Muscle layer of colon (tissue), 2 donors: ENCODE results near the gene SCN4A.

Experiments
- H3K27ac ChIP-seq: one replicate; pipeline ENCODE4 v1.7.0; 2013; ENCODE audit warnings: low read depth, mild to moderate bottlenecking, low read length, moderate library complexity
- H3K27me3 ChIP-seq, 2 donors: one replicate each; pipeline ENCODE4 v1.7.0; 2013; ENCODE audit warnings: low read length in 2 of 2, mild to moderate bottlenecking in 2 of 2; ENCODE audit not compliant: insufficient read depth in 2 of 2, control insufficient read depth in 1 of 2
- H3K36me3 ChIP-seq: one replicate; pipeline ENCODE4 v1.7.0; 2013; ENCODE audit warnings: mild to moderate bottlenecking, low read length; ENCODE audit not compliant: insufficient read depth
- H3K4me1 ChIP-seq: one replicate; pipeline ENCODE4 v1.7.0; 2013; ENCODE audit warnings: mild to moderate bottlenecking, low read length; ENCODE audit not compliant: insufficient read depth
- H3K4me3 ChIP-seq, 2 donors: one replicate each; pipeline ENCODE4 v1.7.0; 2013; ENCODE audit warnings: low read length in 2 of 2, low read depth in 1 of 2, mild to moderate bottlenecking in 1 of 2, moderate library complexity in 1 of 2
- H3K9ac ChIP-seq: one replicate; pipeline ENCODE4 v1.7.0; 2013; ENCODE audit warnings: low read length
- H3K9me3 ChIP-seq: one replicate; pipeline ENCODE4 v1.7.0; 2013; ENCODE audit warnings: mild to moderate bottlenecking, low read length
- donor health status: abdominal sarcoma.
- donor health status: Adenocarcinoma of cecum.

The SCN4A gene

GRCh38 chr17:63937319-63937718, 35.4 kb downstream of the SCN4A start:
- no peaks in the 10 kb centered on the region for H3K36me3 ChIP-seq
- H3K9me3 ChIP-seq: no peaks in the 10 kb centered on the region
- H3K27me3 ChIP-seq: peaks cover 0 to 3% of the 10 kb centered on the region in 2 donors
- no peak overlapping the region for H3K4me3 ChIP-seq
- no peak overlapping the region for H3K9ac ChIP-seq
- no peaks in the 10 kb centered on the region for H3K4me1 ChIP-seq
- no peak overlapping the region for H3K27ac ChIP-seq

DNA sequence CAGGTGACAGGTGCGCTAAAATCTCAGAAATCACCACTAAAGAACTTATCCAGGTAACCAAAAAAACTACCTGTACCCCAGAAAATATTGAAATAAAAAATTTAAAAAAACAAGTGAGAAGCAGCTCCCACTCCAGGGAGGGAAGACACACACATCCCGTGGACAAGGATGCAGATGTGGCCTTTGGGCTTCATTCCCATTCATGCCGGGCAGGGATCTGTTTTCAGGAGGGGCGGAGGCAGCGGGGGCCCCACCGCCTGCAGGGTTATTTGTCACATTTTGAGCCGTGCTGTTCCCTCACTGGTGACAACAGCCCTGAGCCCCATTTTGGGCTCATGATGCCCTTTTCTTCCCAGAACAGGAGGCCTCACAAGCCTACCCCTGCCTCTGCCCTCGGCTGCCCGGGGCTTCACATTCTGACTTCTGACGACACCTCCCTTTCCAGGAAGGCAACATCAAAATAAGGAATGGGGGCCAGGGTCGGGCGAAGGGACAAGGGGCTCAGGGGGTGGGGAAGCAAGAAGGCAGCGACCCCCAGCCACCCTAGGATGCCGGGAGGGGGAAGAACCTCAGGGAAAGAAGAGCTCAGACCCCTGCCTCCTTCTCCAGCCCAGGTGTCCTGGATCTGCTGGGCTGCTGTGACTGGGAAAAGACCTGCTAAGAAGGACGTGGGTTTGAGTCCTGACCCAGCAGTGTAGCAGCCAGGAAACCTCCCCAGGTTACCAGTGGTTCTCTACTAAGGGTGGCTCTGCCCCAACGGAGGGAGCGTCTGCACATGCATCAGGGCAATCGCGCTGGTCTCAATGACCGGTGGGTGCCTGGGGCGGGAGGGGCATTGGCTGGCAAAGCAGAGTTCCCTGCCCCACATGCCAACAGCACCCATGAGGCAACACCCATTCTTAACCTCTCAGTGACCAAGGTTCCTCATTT, 38.3 kb downstream of the SCN4A start:
- no peaks in the 10 kb centered on the region for H3K4me1 ChIP-seq
- no peaks in the 10 kb centered on the region for H3K9me3 ChIP-seq
- H3K9ac ChIP-seq: no peak overlapping the region
- no peak overlapping the region for H3K4me3 ChIP-seq
- peaks cover 0 to 4% of the 10 kb centered on the region in 2 donors for H3K27me3 ChIP-seq
- H3K36me3 ChIP-seq: no peaks in the 10 kb centered on the region
- H3K27ac ChIP-seq: no peak overlapping the region

DNA sequence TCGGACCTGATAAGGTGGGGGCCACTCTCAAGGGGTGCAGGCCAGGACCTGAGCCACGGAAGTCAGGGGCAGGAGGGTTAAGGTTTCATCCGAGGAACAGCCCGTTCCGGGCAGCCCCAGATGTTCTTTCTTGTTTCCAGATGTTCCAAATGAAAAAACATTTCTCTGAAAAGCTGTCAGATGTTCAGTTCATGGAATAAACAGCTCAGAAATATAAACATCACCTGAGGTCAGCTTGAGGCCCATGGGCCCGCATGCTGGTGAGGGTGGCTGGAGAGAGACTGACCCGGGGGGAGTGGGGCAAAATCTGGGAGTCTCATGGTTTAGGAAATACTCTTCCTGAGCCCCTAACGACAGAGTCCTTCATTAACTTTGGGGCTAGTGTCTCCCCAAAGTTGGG, 39.1 kb downstream of the SCN4A start:
- Histone ChIP-seq H3K4me3 (no peak overlapping the region), H3K9me3 (no peaks in the 10 kb centered on the region)

GRCh38 chr17:63932721-63933120, 40.0 kb downstream of the SCN4A start:
- H3K36me3 ChIP-seq: no peaks in the 10 kb centered on the region
- H3K4me3 ChIP-seq: no peak overlapping the region
- H3K9ac ChIP-seq: no peak overlapping the region
- H3K9me3 ChIP-seq: no peaks in the 10 kb centered on the region
- peaks cover 0 to 4% of the 10 kb centered on the region in 2 donors for H3K27me3 ChIP-seq
- no peak overlapping the region for H3K27ac ChIP-seq
- no peaks in the 10 kb centered on the region for H3K4me1 ChIP-seq

More for the DNA sequence above, 39.1 kb downstream of the SCN4A start:
- no peak overlapping the region for H3K27ac ChIP-seq
- no peak overlapping the region for H3K9ac ChIP-seq
- H3K36me3 ChIP-seq: no peaks in the 10 kb centered on the region
- peaks cover 0 to 4% of the 10 kb centered on the region in 2 donors for H3K27me3 ChIP-seq
- no peaks in the 10 kb centered on the region for H3K4me1 ChIP-seq

DNA sequence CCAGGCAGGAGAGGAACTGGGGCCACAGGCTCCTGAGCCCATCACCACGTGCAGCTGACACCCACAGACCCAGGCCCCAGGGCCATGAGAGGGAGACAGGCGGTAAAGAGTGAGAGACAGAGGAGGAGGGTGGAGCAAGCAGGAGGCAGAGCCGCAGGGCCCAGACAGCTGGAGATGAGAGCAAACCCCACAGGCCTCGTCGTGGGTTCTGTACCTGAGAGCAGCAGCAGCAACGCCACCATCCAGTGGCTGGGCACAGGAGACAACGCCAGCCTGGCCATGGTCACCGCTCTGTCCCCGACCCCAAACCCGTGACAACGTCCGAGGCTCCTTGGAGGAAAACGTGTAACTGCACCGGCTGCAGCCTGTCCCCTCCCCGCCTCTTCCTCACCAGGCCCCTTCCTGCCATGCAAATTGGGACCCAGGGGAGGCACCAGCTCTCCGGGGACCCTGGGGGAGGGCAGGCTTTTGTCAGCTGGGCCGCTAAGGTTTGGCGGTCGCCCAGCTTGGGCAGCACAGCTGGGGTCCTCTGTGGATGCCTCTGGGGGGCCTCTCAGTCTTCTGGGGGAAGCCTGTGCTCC, 40.6 kb downstream of the SCN4A start, which contains the start of gene CD79B:
TSS of gene CD79B (minus strand) at position 351 of the 581 bp plus-strand sequence. CDS start at position 281, 70 bp downstream.
- Histone ChIP-seq H3K4me1 (no peaks in the 10 kb centered on the region), H3K27me3 (peaks cover 0 to 4% of the 10 kb centered on the region in 2 donors), H3K9me3 (no peaks in the 10 kb centered on the region), H3K36me3 (no peaks in the 10 kb centered on the region), H3K4me3 (no peak within 1 kb of the TSS), H3K27ac (no peak within 1 kb of the TSS), H3K9ac (no peak within 1 kb of the TSS)

DNA sequence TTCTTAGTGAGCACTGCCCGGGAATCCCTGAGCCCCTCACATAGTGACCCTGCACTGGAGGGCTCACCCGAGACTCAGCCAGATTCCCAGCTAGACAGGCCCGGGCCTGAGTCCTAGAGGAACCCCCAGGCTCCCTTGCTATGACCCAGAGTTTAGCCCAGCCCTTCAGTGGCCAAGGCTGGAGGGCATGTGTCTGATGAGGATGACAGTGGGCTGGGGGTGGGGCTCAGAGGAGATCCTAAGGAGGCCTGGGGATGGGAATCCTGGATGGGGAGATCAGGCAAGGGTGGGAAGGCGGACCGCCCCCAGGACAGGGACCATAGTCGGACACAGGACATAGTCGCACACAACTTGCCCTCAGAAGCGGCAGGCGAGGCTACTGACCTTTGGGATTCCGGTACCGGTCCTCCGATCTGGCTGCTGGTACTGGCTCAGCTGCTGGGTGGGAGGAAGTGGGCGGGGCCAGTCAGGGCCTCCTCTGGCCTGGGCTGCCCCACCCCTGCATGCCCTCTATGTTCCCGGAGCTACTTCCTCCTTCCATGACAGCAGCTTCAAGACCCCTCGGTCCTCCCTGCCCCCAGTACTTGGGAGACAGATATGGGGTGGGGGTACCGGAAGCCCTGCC, 41.7 kb downstream of the SCN4A start:
- no peaks in the 10 kb centered on the region for H3K4me1 ChIP-seq
- no peaks in the 10 kb centered on the region for H3K9me3 ChIP-seq
- no peak overlapping the region for H3K9ac ChIP-seq
- no peak overlapping the region for H3K27ac ChIP-seq
- peaks cover 0 to 4% of the 10 kb centered on the region in 2 donors for H3K27me3 ChIP-seq
- no peaks in the 10 kb centered on the region for H3K36me3 ChIP-seq
- H3K4me3 ChIP-seq: no peak overlapping the region

- Histone ChIP-seq H3K4me3 (no peak overlapping the region), H3K9me3 (no peaks in the 10 kb centered on the region), H3K27ac (no peak overlapping the region), H3K4me1 (no peaks in the 10 kb centered on the region), H3K27me3 (peaks cover 0 to 4% of the 10 kb centered on the region in 2 donors), H3K9ac (no peak overlapping the region), H3K36me3 (no peaks in the 10 kb centered on the region)
These were observed 42.6 kb downstream of the SCN4A start for GRCh38 chr17:63929860-63930766.

GRCh38 chr17:63928966-63929695, 43.6 kb downstream of the SCN4A start:
- H3K4me3 ChIP-seq: no peak overlapping the region
- H3K36me3 ChIP-seq: no peaks in the 10 kb centered on the region
- no peak overlapping the region for H3K9ac ChIP-seq
- no peaks in the 10 kb centered on the region for H3K4me1 ChIP-seq
- H3K9me3 ChIP-seq: no peaks in the 10 kb centered on the region
- H3K27ac ChIP-seq: no peak overlapping the region
- H3K27me3 ChIP-seq: peaks cover 0 to 4% of the 10 kb centered on the region in 2 donors

- Histone ChIP-seq H3K36me3 (no peaks in the 10 kb centered on the region), H3K27me3 (peaks cover 0 to 4% of the 10 kb centered on the region in 2 donors), H3K9ac (no peak overlapping the region), H3K9me3 (no peaks in the 10 kb centered on the region), H3K4me1 (no peaks in the 10 kb centered on the region), H3K4me3 (no peak overlapping the region), H3K27ac (no peak overlapping the region)
These were observed 44.5 kb downstream of the SCN4A start for GRCh38 chr17:63928172-63928666.

- Histone ChIP-seq H3K4me1 (no peaks in the 10 kb centered on the region), H3K36me3 (no peaks in the 10 kb centered on the region), H3K9ac (no peak overlapping the region), H3K27me3 (peaks cover 0 to 4% of the 10 kb centered on the region in 2 donors), H3K27ac (no peak overlapping the region), H3K4me3 (no peak overlapping the region), H3K9me3 (no peaks in the 10 kb centered on the region)
These were observed 45.1 kb downstream of the SCN4A start for GRCh38 chr17:63927464-63928171.
